GM21367 (cell line): ENCODE measurements around the gene OBSCN.

ENCODE experiments used
- ATAC-seq: cut with Tn5 transposase; IDR thresholded peaks from one replicate; pipeline ENCODE4 v1.9.1; 2021; ENCODE audit not compliant: unreplicated experiment

Gene OBSCN

GRCh38 chr1:228286505-228287417 is 78.9 kb downstream of the OBSCN start:
- no peak for ATAC-seq

DNA sequence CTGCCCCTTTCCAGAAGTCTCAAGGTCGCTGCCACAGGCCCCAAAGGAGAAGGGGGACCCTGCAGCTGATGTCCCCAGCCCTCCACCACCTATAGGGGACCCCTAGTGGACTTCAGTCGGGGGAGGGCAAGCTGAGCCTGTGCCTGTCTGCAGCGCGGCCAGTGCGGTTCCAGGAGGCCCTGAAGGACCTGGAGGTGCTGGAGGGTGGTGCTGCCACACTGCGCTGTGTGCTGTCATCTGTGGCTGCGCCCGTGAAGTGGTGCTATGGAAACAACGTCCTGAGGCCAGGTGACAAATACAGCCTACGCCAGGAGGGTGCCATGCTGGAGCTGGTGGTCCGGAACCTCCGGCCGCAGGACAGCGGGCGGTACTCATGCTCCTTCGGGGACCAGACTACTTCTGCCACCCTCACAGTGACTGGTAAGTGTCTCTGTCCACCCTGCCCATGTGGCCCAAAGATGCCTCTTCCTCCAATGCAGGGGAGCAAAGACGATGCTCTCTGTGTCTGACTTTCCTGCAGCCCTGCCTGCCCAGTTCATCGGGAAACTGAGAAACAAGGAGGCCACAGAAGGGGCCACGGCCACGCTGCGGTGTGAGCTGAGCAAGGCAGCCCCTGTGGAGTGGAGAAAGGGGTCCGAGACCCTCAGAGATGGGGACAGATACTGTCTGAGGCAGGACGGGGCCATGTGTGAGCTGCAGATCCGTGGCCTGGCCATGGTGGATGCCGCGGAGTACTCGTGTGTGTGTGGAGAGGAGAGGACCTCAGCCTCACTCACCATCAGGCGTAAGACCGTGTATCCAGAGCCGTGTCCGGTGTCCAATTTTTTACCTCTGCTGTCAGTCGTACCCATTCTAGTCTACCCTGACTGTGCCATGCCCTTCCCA is 79.9 kb downstream of the OBSCN start:
- no peak for ATAC-seq

- no peak for ATAC-seq
Measured at GRCh38 chr1:228288536-228289238, 80.8 kb downstream of the OBSCN start.

- ATAC-seq, result no peak
Measured at GRCh38 chr1:228289239-228289849, 81.5 kb downstream of the OBSCN start.

DNA sequence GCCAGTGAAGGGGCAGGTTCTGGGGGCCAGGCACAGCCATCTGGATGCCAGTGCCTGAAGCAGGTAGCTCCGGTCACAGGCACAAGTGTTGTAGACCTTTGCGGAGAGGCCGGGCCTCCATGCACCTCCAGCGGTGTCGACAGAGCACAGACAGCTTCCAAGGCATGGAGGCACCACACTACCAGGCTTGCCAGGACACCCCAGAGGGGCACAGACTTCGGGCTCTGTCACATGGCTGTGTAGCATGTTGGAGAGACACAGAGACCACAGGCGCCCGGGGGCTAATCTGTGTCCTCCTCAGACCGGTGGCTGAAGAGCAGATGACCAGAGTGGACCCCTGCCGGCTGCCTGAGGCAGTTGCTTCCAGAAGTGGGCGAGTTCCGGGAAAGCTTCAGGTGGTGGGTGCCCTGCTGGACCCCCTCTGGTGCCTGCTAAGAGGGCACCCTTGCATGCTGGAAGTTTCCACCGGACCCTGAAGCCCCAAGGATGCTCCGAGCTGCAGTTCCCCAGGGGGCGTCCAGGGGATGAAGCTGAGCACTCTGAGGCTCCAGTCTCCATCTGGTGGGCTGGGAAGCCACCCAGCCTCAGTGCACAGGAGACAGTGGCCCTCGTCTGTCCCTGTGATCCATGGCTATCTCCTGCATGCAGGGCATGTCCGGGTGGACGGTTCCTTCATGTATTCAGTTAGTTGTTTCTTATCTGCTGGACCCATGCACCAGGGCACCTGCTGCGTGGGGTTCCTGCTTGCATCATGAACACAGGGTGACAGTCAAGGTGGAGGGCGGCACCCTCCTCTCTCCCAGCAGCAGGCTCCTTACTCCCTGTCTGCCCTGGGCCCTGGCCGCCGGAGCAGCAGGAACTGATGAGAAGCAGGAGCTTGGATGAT is 82.4 kb downstream of the OBSCN start:
- ATAC-seq, result no peak

DNA sequence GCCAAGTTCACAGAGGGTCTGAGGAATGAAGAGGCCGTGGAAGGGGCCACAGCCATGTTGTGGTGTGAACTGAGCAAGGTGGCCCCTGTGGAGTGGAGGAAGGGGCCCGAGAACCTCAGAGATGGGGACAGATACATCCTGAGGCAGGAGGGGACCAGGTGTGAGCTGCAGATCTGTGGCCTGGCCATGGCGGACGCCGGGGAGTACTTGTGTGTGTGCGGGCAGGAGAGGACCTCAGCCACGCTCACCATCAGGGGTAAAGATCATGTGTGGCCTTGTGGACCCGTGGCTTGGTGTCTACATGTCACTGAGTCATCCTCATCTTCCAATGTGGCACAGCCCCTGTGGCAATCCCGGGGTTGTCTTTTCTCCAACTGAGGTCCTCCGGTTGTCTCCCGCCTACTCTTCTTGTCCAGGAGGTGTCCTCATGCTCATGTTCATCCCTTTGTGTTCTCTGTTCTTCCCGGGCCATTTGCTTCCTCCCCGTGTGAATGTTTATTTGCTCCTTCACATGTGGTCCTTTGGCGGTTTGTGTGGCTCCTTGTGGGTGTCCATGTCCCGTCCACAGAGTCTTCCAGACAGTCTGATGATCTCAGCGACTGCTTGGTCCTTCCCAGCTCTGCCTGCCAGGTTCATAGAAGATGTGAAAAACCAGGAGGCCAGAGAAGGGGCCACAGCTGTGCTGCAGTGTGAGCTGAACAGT is 84.2 kb downstream of the OBSCN start:
- no peak for ATAC-seq

DNA sequence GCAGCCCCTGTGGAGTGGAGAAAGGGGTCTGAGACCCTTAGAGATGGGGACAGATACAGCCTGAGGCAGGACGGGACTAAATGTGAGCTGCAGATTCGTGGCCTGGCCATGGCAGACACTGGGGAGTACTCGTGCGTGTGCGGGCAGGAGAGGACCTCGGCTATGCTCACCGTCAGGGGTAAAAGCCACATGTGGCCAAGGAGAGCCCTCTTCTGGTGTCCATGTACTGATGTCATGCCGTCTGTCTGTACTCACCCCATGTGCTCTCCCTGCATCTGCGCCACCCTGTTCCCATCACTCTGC is 84.7 kb downstream of the OBSCN start:
- no peak for ATAC-seq

DNA sequence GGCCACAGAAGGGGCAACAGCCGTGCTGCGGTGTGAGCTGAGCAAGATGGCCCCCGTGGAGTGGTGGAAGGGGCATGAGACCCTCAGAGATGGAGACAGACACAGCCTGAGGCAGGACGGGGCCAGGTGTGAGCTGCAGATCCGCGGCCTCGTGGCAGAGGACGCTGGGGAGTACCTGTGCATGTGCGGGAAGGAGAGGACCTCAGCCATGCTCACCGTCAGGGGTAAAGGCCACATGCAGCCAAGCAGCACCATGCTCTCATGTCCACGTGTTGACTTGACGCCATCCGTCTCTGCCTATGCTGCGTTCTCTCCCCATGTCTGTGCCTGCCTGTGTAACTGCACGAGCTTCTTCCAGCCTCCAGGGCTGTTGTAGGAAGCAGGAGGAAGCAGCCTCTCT is 85.5 kb downstream of the OBSCN start:
- no peak for ATAC-seq

GRCh38 chr1:228293816-228294500 is 86.1 kb downstream of the OBSCN start:
- no peak for ATAC-seq

DNA sequence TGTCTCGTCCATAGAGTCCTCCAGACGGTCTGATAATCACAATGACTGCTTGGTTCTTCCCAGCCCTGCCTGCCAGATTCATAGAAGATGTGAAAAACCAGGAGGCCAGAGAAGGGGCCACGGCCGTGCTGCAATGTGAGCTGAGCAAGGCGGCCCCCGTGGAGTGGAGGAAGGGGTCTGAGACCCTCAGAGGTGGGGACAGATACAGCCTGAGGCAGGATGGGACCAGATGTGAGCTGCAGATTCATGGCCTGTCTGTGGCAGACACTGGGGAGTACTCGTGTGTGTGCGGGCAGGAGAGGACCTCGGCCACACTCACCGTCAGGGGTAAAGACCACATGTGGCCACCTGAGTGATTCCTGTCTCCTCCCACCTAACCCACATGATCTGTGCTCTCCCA is 86.9 kb downstream of the OBSCN start:
- ATAC-seq, result no peak

DNA sequence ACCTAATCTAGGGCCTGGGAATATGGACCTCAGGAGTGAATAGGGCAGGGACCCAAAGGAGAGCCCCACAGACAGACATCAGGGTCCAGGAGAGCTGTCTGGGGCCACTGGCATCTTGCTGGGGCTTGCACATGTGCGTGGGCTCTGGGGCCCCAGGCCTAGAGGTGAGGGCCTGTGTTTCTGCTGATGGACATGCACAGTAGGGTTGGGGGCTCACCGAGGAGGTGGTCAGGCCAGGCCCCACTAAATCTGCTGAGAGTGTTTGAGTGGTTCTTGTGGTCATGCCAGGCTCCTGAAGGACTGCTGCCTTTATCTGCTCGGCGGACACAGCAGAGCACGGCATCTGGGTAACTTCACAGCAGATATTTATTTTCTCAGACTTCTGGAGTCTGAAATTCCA is 87.4 kb downstream of the OBSCN start:
- no peak for ATAC-seq

DNA sequence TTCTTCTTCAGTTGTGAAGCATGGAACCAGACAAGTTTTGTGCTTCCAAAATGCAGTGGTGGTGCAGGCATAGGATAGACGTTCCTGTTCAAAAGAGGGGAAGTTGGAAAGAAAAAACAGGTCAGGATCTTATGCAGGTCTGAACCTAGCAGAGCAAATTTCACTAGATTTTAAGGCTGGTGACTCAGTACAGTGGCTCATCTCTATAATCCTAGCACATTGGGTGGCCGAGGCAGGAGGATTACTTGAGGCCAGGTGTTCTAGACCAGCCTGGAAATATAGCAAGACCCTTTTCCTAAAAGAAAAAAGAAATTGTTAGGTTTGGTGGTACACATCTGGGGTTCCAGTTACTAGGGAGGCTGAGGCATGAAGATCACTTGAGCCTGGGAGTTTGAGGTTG is 88.1 kb downstream of the OBSCN start:
- ATAC-seq, result no peak

DNA sequence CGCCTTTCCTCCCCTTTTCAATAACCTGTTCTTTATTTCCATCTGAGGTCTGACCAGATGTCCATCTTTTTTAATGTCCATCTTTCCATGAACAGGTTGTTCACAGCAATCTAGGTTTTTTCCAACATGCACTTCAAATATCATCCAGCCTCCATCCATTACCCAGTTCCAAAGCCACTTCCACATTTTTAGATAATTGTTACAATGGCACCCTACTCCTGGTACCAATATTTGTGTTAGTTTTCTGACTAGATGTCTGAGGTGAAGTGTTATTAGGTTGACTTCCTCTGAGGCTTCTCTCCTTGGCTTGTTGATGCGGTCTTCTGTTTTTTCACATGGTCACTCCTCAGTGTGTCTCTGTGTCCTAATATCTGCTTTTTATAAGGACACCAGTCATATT is 89.4 kb downstream of the OBSCN start:
- ATAC-seq, result no peak

- no peak for ATAC-seq
Measured at GRCh38 chr1:228297822-228298221, 90.0 kb downstream of the OBSCN start.

- no peak for ATAC-seq
Measured at GRCh38 chr1:228298471-228298870, 90.6 kb downstream of the OBSCN start.

GRCh38 chr1:228299211-228299610 is 91.4 kb downstream of the OBSCN start:
- ATAC-seq, result no peak

- ATAC-seq, result no peak
Measured at GRCh38 chr1:228299901-228300300, 92.1 kb downstream of the OBSCN start.

DNA sequence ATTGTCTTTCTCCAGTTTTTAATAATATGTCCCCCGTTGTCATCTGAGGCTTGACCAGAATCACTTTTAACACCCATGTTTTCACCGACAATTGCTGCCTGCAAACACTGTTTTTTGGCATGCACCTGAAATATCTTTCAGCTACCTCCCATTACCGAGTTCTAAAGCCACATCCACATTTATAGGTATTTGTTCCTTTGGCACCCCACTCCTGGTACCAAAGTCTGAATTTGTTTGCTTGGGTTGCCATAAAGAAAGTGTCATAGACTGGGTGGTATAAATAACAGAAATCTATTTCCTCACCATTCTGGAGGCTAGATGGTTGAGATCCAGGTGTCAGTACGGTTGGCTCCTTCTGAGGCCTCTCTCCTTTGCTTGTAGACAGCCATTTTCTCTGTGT is 94.2 kb downstream of the OBSCN start:
- no peak for ATAC-seq

GRCh38 chr1:228303596-228303995 is 95.8 kb downstream of the OBSCN start:
- no peak for ATAC-seq
